Brain microvascular endothelial cell (primary cell): ENCODE data around the gene TEKT5.

Source experiments
- DNase-seq: peaks from one replicate; pipeline ENCODE4 v3.0.0-alpha.2; 2020
- H3K27ac ChIP-seq: fragments of 250-450 bp; sonication (Bioruptor Pico); 2 replicates; pipeline ENCODE4 v1.5.1; 2020; ENCODE audit warnings: mild to moderate bottlenecking, moderate library complexity
- H3K27me3 ChIP-seq: fragments of 250-450 bp; sonication (Bioruptor Pico); replicated peaks from 2 replicates; pipeline ENCODE4 v1.5.1; 2020; ENCODE audit warnings: mild to moderate bottlenecking
- H3K36me3 ChIP-seq: fragments of 250-450 bp; sonication (Bioruptor Pico); replicated peaks from 2 replicates; pipeline ENCODE4 v1.5.1; 2020; ENCODE audit warnings: mild to moderate bottlenecking
- H3K4me3 ChIP-seq: 2 replicates; pipeline ENCODE4 v1.5.1; 2011; ENCODE audit warnings: low read depth, mild to moderate bottlenecking, control low read depth, low read length, moderate library complexity
- CTCF ChIP-seq: IDR thresholded peaks from 2 replicates; pipeline ENCODE4 v1.5.1; 2011; ENCODE audit warnings: low read depth, mild to moderate bottlenecking, moderate library complexity, low read length, control low read depth, inconsistent platforms; ENCODE audit errors: missing control alignments
- in situ Hi-C: cut with HindIII; loops from 2 replicates; pipeline ENCODE4 v1.10.0; 2017; ENCODE audit warnings: low sequenced_read_pairs, low pct_ligation_motif_present

Gene TEKT5

DNA sequence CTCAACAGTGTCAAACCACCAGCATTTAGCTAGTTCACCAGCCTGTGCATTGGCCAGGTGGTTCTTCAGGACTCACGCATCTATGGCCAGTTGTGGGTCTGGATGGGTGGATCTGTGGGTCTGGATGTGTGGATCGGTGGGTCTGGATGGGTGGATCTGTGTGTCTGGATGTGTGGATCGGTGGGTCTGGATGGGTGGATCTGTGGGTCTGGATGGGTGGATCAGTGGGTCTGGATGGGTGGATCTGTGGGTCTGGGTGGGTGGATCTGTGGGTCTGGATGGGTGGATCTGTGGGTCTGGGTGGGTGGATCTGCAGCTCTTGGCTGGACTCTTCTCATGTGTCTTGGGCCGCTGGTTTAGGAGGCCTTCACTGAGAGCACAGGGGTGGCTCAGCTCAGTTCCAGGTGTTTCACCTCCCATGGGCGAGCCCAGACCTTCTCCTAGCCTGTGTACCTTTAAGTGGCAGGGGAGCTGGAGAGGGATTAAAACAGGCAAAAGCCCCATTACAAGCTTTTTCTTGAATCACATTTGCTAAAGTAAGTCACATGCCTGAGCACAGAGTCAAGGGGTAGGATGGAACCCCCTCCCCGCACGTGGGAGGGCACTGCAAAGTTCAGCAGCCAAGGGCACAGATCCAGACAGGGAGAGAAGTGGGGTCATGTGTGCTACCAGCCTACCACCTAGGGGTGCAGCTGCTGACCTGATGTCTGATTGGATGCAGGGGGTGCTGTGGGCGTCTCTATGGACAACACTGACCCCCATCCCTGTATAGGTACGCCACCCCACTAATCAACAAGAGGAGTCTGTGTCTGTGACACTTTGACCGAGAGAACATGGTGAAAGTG, 45.5 kb upstream of the TEKT5 start:
- TF ChIP-seq CTCF = no peak
- Histone ChIP-seq H3K27me3 (no peaks in the 10 kb centered on the region), H3K27ac (no peak overlapping the region), H3K36me3 (no peaks in the 10 kb centered on the region), H3K4me3 (no peak overlapping the region)
- in situ Hi-C loops = loop anchor here (25.0 kb wide), 1 partner anchor 203 kb away; no protein-coding TSS in a partner anchor
- no peak for DNase-seq

DNA sequence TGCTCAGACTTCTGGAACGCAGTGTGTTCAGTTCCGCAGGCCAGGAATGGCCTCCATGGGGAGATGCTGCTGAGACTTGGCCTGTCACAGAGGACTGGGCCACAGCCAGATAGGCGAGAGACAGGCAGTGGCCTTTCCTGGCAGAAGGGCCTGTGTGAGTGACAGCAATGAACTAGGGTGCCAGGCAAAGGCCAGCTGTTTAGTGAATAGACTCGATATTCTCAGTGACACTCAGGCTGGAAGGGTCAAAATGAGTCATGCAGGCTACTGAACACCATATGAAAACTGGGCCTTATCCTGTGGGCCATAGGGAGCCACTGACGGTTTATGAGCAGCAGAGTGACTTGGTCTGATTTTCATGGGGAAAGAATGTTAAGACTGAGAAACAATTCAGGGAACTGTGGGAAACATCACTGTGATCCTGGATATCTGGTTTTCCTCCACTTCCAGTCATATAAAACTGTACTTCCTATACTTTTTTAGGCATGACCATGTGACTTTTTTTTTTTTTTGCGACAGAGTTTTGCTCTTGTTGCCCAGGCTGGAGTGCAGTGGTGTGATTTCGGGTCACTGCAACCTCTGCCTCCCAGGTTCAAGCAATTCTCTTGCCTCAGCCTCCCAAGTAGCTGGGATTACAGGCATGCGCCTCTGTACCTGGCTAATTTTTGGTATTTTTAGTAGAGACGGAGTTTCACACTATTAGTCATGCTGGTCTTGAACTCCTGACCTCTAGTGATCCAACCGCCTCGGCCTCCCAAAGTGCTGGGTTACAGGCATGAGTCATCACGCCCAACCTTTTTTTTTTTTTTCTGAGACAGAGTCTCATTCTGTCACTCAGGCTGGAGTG, 43.7 kb upstream of the TEKT5 start:
- DNase-seq = peak; percentile 81
- Histone ChIP-seq H3K4me3 (no peak overlapping the region), H3K36me3 (no peaks in the 10 kb centered on the region), H3K27ac (peak overlapping the region; percentile 56), H3K27me3 (no peaks in the 10 kb centered on the region)
- no peak for TF ChIP-seq CTCF
- in situ Hi-C loops = loop anchor here (25.0 kb wide), 1 partner anchor 201 kb away; no protein-coding TSS in a partner anchor

- no peaks in the 10 kb centered on the region for H3K27me3 ChIP-seq
- peak; percentile 44 for DNase-seq
- H3K36me3 ChIP-seq = no peaks in the 10 kb centered on the region
- in situ Hi-C loops = loop anchor here (25.0 kb wide), 1 partner anchor 200 kb away; no protein-coding TSS in a partner anchor
- H3K4me3 ChIP-seq = no peak overlapping the region
- TF ChIP-seq CTCF = peak; percentile 91
- no peak overlapping the region for H3K27ac ChIP-seq
These were observed 42.4 kb upstream of the TEKT5 start for GRCh38 chr16:10737068-10737625.

DNA sequence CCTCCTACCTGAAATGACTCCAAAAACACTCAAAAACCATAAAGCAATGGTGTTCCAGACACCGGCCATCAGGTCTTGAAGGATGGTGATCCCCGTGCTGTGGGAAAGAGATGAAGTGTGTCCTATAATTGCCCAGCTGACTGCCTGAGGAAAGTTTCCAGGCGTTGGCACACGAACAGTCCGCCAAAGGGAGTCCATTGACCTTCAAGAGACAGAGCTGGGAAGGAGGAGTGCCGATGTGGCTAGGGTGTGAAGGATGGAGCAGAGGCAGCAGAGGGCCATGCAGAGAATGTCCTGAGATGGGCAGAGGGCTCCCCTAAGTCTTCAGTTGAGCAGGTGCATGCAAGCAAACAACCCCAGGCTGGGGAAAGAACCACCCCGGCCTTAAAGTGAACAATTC, 37.1 kb upstream of the TEKT5 start:
- Histone ChIP-seq H3K27me3 (no peaks in the 10 kb centered on the region), H3K27ac (no peak overlapping the region), H3K4me3 (no peak overlapping the region), H3K36me3 (no peaks in the 10 kb centered on the region)
- in situ Hi-C loops = loop anchor here (25.0 kb wide), 1 partner anchor 194 kb away; no protein-coding TSS in a partner anchor
- no peak for DNase-seq
- TF ChIP-seq CTCF = no peak

GRCh38 chr16:10729104-10730048, 34.6 kb upstream of the TEKT5 start:
- Histone ChIP-seq H3K36me3 (no peaks in the 10 kb centered on the region), H3K27me3 (no peaks in the 10 kb centered on the region), H3K27ac (no peak overlapping the region), H3K4me3 (no peak overlapping the region)
- TF ChIP-seq CTCF = peak; percentile 36
- in situ Hi-C loops = loop anchor here (25.0 kb wide), 1 partner anchor 192 kb away; no protein-coding TSS in a partner anchor
- no peak for DNase-seq
